ENCODE results near the gene ATP9B. TPM values are rescaled to one million over a fixed set of nuclear protein-coding genes. Genes with fewer than 3 reads are reported as not detected.

Gene ATP9B
- total RNA-seq, 6 experiments from 2014 or later: 13.6 to 25.7 (median 14.5) TPM

DNA sequence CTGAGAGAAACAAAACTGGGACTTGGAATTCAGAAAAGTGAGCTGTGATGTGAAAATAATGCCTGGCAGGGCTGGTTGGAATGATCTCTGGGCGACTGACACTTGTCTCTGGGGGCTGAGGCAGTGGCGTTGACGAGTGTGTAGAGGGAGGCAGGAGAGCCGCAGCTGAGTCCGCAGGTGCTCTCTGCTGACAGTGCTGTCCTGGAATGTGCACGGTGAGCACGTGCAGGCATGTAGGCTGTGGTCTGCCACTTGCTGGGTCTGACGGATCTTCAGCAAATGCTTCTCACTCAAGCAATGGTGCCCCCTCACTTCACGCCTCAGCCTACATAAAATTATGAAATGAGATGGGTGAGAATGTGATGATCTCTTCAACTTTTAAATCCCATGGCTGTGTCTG lies 38.5 kb upstream of the ATP9B start:
- DNase-seq: no peak
- WGBS (ENCODE audit: insufficient coverage, low coverage, low lambda C conversion rate, missing lambda C conversion rate): 54% methylated on average over 4 of the region's 9 CpGs

DNA sequence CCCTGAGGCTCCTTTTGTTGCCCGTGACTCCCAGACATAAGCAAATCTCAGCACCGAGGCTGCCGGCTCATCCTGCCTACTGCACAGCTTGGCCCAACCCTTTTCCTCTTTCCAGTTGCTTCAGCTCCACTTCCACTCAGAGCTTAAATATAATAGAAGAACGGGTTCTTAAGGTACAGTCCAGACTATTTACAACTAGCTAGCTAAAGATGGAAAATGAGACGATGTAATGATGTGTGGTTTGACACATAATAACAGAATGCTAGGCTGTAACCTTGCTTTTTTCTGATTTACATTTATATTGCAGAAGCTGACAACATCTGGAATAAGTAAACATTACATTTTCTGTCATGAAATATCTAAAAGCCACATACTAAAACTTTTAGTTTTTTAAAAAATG lies 26.9 kb upstream of the ATP9B start:
- ATAC-seq (no peak), DNase-seq (no peak)
- no peak for TF ChIP-seq POLR2A (IDR thresholded peaks at IDR 0.05)
- TF ChIP-seq, protein P1, sequence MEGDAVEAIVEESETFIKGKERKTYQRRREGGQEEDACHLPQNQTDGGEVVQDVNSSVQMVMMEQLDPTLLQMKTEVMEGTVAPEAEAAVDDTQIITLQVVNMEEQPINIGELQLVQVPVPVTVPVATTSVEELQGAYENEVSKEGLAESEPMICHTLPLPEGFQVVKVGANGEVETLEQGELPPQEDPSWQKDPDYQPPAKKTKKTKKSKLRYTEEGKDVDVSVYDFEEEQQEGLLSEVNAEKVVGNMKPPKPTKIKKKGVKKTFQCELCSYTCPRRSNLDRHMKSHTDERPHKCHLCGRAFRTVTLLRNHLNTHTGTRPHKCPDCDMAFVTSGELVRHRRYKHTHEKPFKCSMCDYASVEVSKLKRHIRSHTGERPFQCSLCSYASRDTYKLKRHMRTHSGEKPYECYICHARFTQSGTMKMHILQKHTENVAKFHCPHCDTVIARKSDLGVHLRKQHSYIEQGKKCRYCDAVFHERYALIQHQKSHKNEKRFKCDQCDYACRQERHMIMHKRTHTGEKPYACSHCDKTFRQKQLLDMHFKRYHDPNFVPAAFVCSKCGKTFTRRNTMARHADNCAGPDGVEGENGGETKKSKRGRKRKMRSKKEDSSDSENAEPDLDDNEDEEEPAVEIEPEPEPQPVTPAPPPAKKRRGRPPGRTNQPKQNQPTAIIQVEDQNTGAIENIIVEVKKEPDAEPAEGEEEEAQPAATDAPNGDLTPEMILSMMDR (IDR thresholded peaks at IDR 0.05): no peak
- Histone ChIP-seq H3K9me3 (no peaks in the 10 kb centered on the region), H3K4me3 (no peak overlapping the region), H3K27me3 (no peaks in the 10 kb centered on the region), H3K36me3 (no peaks in the 10 kb centered on the region), H3K4me1 (no peaks in the 10 kb centered on the region), H3K27ac (no peak overlapping the region)
- WGBS (ENCODE audit: insufficient coverage, low coverage, low lambda C conversion rate, missing lambda C conversion rate): 49% methylated on average over 4 of the region's 5 CpGs
- intact Hi-C loops (cut with DNase I): no loop called here

More for the DNA sequence above, 38.5 kb upstream of the ATP9B start:
- no peak for ATAC-seq
- intact Hi-C loops (cut with DNase I): no loop called here
- Histone ChIP-seq H3K27ac (no peak overlapping the region), H3K36me3 (no peaks in the 10 kb centered on the region), H3K27me3 (no peaks in the 10 kb centered on the region), H3K4me3 (no peak overlapping the region), H3K9me3 (no peaks in the 10 kb centered on the region), H3K4me1 (no peaks in the 10 kb centered on the region)
- TF ChIP-seq, protein P1 (IDR thresholded peaks at IDR 0.05): no peak
- no peak for TF ChIP-seq POLR2A (IDR thresholded peaks at IDR 0.05)

DNA sequence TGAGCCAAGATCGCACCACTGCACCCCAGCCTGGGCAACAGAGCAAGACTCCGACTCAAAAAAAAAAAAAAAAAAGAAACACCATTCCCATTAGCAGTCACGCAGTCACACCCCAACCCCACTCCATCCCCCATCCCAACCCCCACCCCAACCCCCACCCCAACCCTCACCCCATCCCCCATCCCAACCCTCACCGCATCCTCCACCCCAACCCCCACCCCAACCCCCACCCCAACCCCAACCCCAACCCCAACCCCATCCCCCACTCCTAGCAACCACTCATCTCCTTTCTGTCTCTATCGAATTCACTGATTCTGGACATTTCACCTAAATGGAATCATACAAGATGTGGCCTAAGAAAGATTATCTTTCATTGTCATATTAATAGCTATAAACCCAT lies 25.9 kb upstream of the ATP9B start:
- intact Hi-C loops (cut with DNase I): no loop called here
- Histone ChIP-seq H3K4me1 (no peaks in the 10 kb centered on the region), H3K4me3 (no peak overlapping the region), H3K27me3 (no peaks in the 10 kb centered on the region), H3K27ac (no peak overlapping the region), H3K36me3 (no peaks in the 10 kb centered on the region), H3K9me3 (no peaks in the 10 kb centered on the region)
- TF ChIP-seq POLR2A (IDR thresholded peaks at IDR 0.05): no peak
- TF ChIP-seq, protein P1 (IDR thresholded peaks at IDR 0.05): no peak
- no peak for DNase-seq
- ATAC-seq: peak in 1 of 4 donors; percentile 13
- WGBS (ENCODE audit: insufficient coverage, low coverage, low lambda C conversion rate, missing lambda C conversion rate): 98% methylated on average over 3 of the region's 5 CpGs

DNA sequence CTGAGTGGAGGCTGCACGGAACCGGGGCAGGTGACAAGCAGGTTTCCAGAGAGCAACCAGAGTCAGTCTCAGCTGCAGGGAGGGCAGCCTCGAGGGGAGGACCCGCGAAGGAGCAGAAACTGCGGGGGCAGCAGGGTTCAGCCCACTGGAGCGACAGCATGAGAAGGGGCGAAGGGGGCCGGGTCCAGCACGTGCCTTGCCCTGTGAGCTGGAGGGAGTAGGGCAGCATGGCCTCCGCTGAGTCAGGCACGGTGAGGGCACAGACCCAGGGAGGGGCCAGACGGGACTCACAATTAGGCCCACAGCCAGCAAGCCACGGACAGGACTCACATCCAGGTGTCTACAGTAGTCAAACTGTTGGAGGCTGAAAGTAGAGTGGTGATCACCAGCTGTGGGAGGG lies 22.7 kb upstream of the ATP9B start:
- 51% methylated on average over 7 of the region's 14 CpGs for WGBS (ENCODE audit: insufficient coverage, low coverage, low lambda C conversion rate, missing lambda C conversion rate)
- no peak for TF ChIP-seq POLR2A (IDR thresholded peaks at IDR 0.05)
- TF ChIP-seq, protein P1 (IDR thresholded peaks at IDR 0.05): no peak
- DNase-seq (no peak), ATAC-seq (peak in 1 of 4 donors; percentile 25)
- no peaks in the 10 kb centered on the region for H3K4me1 ChIP-seq
- intact Hi-C loops (cut with DNase I): no loop called here
- no peaks in the 10 kb centered on the region for H3K36me3 ChIP-seq
- no peaks in the 10 kb centered on the region for H3K27me3 ChIP-seq
- H3K9me3 ChIP-seq: no peaks in the 10 kb centered on the region
- H3K27ac ChIP-seq: no peak overlapping the region
- H3K4me3 ChIP-seq: no peak overlapping the region

Measured in right lobe of liver (tissue), 6 donors.